Activated CD4-positive, alpha-beta T cell treated with anti-CD3 and anti-CD28 coated beads for 36 hours (primary cell): Measurements from ENCODE around the gene PPP6R3. TPM values are rescaled to one million over a fixed set of nuclear protein-coding genes. Genes with fewer than 3 reads are reported as not detected.
"Not testable (repeated sequence)": the region's sequence is repeated elsewhere in the genome, so short reads cannot be mapped to it uniquely, and the experiment has no call there.

Experiments
- ATAC-seq: fragments of 200-7000 bp; cut with Tn5 transposase; one replicate; pipeline ENCODE4 v1.10.0; 2021; ENCODE audit warnings: mild to moderate bottlenecking, moderate library complexity
- CTCF ChIA-PET: fragments of 350-600 bp; sonication (Branson Sonifier 250); formaldehyde crosslinking; loops from one replicate; lab custom pipeline; 2021; ENCODE audit warnings: antibody characterized with exemption; lab: Charles Lee
- POLR2A ChIA-PET: fragments of 350-600 bp; sonication (Branson Sonifier 250); formaldehyde crosslinking; loops from one replicate; lab custom pipeline; 2021; ENCODE audit warnings: antibody characterized with exemption, inconsistent platforms; lab: Charles Lee
- DNase-seq: peaks from one replicate; pipeline ENCODE4 v3.0.0-alpha.2; 2020
- H3K27ac Mint-ChIP-seq: one replicate; pipeline ENCODE4 v1.8.0; 2021; ENCODE audit warnings: mixed read lengths
- H3K27me3 Mint-ChIP-seq: one replicate; pipeline ENCODE4 v1.8.0; 2021; ENCODE audit warnings: mixed read lengths
- H3K36me3 Mint-ChIP-seq: one replicate; pipeline ENCODE4 v1.8.0; 2021; ENCODE audit warnings: low read depth, mixed read lengths
- H3K4me1 Mint-ChIP-seq: one replicate; pipeline ENCODE4 v1.8.0; 2021; ENCODE audit warnings: mixed read lengths
- H3K4me3 Mint-ChIP-seq: one replicate; pipeline ENCODE4 v1.8.0; 2021; ENCODE audit warnings: mild to moderate bottlenecking, moderate library complexity, mixed read lengths
- H3K9me3 Mint-ChIP-seq: one replicate; pipeline ENCODE4 v1.8.0; 2021; ENCODE audit warnings: low read depth, mixed read lengths
- intact Hi-C, 2 experiments: fragments of 100-400 bp; cut with DNase I in 1 of 2; cut with micrococcal nuclease in 1 of 2; formaldehyde crosslinking; loops; one replicate each; pipeline versions ENCODE4 v1.14.2 to v1.15.1; 2022 to 2024; cut with DNase I, micrococcal nuclease
- total RNA-seq, 2 experiments: library from RNA; stranded (reverse); gene quantifications; one replicate each; pipeline ENCODE4 v1.2.3, GENCODE V29; 2021

PPP6R3 gene
- total RNA-seq, 2 experiments from 2014 or later: 110 to 126 TPM

DNA sequence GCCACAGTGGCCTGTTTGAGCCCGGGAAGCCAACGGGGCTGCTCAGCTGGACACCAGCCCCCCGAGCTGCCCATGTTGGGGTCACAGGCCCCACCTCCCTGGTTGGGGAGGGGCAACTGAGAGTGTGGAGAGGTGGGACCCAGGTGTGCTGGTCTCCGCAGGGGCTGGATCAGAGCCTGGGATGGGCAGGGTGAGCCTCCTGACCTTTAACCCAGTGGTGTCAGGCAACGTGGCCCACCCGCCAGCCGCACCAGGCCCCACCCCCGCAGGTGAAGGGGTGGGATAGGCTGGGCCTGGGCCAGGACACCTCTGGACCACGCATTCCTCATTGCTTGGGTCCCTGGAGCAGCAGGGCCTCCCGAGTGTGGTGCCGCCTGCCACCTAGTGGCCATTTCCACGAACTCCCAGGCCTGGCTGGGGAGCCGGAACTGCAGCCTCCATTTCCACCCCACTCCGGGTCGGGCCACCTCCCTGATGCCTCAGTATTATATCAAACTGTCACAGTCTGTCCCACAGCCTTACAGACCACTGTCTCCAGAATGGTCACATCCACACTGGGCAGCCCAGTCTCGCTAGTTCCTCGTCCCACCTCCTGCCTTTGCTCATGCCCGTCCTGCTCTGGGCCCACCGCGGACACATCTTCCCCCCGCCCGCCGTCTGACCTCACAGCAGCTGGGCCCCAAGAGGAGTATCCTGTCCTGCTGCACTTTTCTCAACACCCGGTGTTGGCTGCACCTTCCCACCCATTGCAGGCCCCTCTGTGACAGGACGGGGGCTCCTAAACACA, 13.3 kb upstream of the PPP6R3 start:
- ChIA-PET POLR2A (no interaction called here), CTCF (interaction anchor here (0.8 to 0.9 kb wide), 2 partner anchors 8 to 10 kb away, joined by 3 to 4 read pairs; no protein-coding TSS in a partner anchor)
- H3K27ac Mint-ChIP-seq: no peak overlapping the region

DNA sequence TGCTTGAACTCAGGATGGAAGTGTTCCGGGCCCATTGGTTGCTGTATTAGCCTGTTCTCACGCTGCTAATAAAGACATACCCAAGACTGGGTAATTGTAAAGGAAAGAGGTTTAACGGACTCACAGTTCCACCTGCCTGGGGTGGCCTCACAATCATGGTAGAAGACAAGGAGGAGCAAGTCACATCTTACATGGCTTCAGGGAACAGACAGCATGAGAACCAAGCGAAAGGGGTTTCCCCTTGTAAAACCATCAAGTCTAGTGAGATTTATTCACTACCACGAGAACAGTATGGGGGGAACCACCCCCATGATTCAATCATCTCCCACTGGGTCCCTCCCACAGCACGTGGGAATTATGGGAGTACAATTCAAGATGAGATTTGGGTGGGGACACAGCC, 12.6 kb upstream of the PPP6R3 start:
- H3K4me1 Mint-ChIP-seq, POLR2A ChIA-PET, H3K27ac Mint-ChIP-seq, ATAC-seq, CTCF ChIA-PET, H3K27me3 Mint-ChIP-seq, DNase-seq, H3K9me3 Mint-ChIP-seq, H3K4me3 Mint-ChIP-seq: not testable (repeated sequence)
- intact Hi-C loops: loop anchor here (1.0 to 5.0 kb wide), 3 partner anchors 46 to 191 kb away; partner anchors contain the start of gene C11orf24 (in 1 of the 2)
- peaks cover 10% of the 10 kb centered on the region for H3K36me3 Mint-ChIP-seq

More for the DNA sequence above, 13.3 kb upstream of the PPP6R3 start:
- Mint-ChIP-seq H3K9me3 (no peaks in the 10 kb centered on the region), H3K4me3 (no peak overlapping the region), H3K27me3 (no peaks in the 10 kb centered on the region), H3K36me3 (peaks cover 10% of the 10 kb centered on the region), H3K4me1 (peaks cover 8% of the 10 kb centered on the region)
- intact Hi-C loops: loop anchor here (1.0 to 5.0 kb wide), 3 partner anchors 45 to 190 kb away; partner anchors contain the start of gene C11orf24 (in 1 of the 2)
- DNase-seq (peak; percentile 88), ATAC-seq (peak; percentile 99)

DNA sequence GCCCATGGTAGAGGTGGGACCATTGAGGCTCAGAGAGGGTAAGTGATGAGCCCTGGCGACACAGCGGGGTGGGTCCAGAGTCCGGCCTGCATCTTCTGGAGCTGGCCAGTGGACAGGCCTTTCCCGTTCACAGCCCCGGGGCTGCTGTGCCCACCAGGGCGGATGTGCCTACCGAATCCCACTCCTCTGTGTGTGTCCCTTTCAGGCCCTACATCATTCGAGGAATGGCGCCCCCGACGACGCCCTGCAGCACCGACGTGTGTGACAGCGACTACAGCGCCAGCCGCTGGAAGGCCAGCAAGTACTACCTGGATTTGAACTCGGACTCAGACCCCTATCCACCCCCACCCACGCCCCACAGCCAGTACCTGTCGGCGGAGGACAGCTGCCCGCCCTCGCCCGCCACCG, 11.9 kb upstream of the PPP6R3 start:
- POLR2A ChIA-PET: no interaction called here

DNA sequence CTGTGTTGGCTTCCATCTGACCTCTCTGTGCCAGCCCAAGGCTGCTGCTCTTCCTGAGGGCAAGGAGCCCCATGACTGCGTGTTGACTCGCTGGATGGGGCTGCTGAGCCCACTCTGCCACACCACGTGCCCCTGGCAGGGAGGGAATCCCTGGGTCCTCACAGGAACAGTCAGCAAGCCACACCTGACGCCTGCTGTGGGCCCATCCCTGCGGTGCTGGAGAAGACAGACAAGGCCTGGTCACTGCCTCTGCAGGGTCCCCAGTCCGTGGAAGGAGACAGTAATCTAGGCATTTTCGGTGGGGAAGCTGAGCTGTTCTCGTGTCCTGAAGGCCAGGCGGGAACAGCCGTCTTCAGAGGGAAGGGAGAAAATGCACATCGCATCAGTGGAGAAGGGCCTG, 10.6 kb upstream of the PPP6R3 start:
- Mint-ChIP-seq H3K27me3 (no peaks in the 10 kb centered on the region), H3K4me3 (no peak overlapping the region), H3K36me3 (peaks cover 10% of the 10 kb centered on the region), H3K4me1 (peaks cover 8% of the 10 kb centered on the region), H3K9me3 (no peaks in the 10 kb centered on the region), H3K27ac (no peak overlapping the region)
- intact Hi-C loops: loop anchor here in 1 of 2 experiments (5.0 kb wide), 1 partner anchor 178 kb away; the partner anchor contains the start of gene C11orf24
- CTCF ChIA-PET: no interaction called here
- no peak for DNase-seq
- ATAC-seq: no peak
- POLR2A ChIA-PET: no interaction called here

More for the DNA sequence above, 11.9 kb upstream of the PPP6R3 start:
- peaks cover 10% of the 10 kb centered on the region for H3K36me3 Mint-ChIP-seq
- CTCF ChIA-PET: no interaction called here
- no peaks in the 10 kb centered on the region for H3K27me3 Mint-ChIP-seq
- H3K4me1 Mint-ChIP-seq: peaks cover 8% of the 10 kb centered on the region
- DNase-seq: no peak
- no peak overlapping the region for H3K27ac Mint-ChIP-seq
- no peak overlapping the region for H3K4me3 Mint-ChIP-seq
- no peaks in the 10 kb centered on the region for H3K9me3 Mint-ChIP-seq
- no peak for ATAC-seq
- intact Hi-C loops: loop anchor here in 1 of 2 experiments (5.0 kb wide), 1 partner anchor 176 kb away; the partner anchor contains the start of gene C11orf24

DNA sequence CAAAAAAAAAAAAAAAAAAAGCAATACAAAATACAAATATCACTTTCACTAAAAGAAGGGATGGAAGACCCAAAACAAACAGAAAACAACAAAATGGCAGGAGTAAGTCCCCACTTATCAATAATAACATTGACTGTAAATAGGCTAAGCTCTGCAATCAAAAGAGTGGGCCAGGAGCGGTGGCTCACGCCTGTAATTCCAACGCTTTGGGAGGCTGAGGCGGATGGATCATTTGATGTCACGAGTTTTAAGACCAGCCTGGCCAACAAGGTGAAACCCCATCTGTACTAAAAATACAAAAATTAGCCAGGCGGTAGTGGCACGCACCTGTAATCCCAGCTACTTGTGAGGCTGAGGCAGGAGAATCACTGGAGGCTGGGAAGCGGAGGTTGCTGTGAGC, 9.8 kb upstream of the PPP6R3 start:
- intact Hi-C loops: no loop called here

DNA sequence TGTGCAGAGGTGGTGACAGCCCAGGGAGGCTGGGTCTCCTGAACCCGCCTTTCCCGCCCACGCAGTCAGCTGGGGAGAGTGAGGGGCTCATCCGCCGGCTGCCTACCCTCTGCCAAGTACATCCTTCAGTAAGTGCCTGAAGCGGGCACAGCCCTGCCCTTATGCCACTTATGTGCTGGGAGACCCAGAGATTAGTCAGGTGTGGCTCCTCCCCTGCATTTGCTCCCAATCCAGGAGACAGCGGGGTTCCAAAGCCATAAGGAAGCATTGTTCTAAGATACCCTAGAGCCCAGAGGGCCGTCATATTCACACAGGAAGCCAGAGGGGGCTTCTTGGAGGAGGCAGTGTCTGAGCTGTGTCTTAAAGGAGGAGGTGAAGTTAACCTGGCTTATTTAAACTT, 5.8 kb upstream of the PPP6R3 start:
- CTCF ChIA-PET: interaction anchor here (0.7 kb wide), 1 partner anchor 45 kb away, joined by 5 read pairs; no protein-coding TSS in a partner anchor
- POLR2A ChIA-PET: no interaction called here
- DNase-seq (no peak), ATAC-seq (no peak)
- peaks cover 2% of the 10 kb centered on the region for H3K4me1 Mint-ChIP-seq
- H3K27me3 Mint-ChIP-seq: no peaks in the 10 kb centered on the region
- H3K4me3 Mint-ChIP-seq: no peak overlapping the region
- H3K27ac Mint-ChIP-seq: no peak overlapping the region
- no peaks in the 10 kb centered on the region for H3K36me3 Mint-ChIP-seq
- intact Hi-C loops: no loop called here
- H3K9me3 Mint-ChIP-seq: no peaks in the 10 kb centered on the region

More for the DNA sequence above, 9.8 kb upstream of the PPP6R3 start:
- CTCF ChIA-PET: no interaction called here
- Mint-ChIP-seq H3K9me3 (no peaks in the 10 kb centered on the region), H3K27me3 (no peaks in the 10 kb centered on the region), H3K4me1 (peaks cover 8% of the 10 kb centered on the region), H3K27ac (no peak overlapping the region), H3K4me3 (no peak overlapping the region), H3K36me3 (peaks cover 10% of the 10 kb centered on the region)
- ATAC-seq: no peak
- DNase-seq: no peak
- POLR2A ChIA-PET: no interaction called here

DNA sequence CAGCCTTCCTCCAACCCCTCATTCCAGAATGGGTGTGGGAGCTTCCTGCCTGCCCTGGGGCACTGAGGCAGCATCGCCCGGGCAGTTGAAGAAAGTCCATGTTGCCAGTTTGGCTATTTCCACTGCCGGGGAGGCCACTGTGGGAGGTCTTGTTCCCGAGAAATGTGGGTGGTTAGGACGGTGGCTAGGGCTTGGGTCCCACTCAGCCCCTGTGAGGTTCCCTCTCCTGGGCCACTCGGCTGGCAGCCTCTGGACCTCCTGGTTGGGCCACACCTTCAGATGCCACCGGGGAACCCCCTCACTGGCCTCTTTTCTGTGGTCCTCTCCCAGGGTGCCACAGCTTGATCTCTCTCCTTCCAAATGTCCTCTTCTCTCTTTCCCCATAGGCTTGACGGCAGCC, 5.1 kb upstream of the PPP6R3 start:
- no peaks in the 10 kb centered on the region for H3K27me3 Mint-ChIP-seq
- H3K4me1 Mint-ChIP-seq: peaks cover 4% of the 10 kb centered on the region
- H3K9me3 Mint-ChIP-seq: no peaks in the 10 kb centered on the region
- no peak overlapping the region for H3K27ac Mint-ChIP-seq
- H3K36me3 Mint-ChIP-seq: no peaks in the 10 kb centered on the region
- CTCF ChIA-PET: interaction anchor here (0.6 to 0.7 kb wide), 2 partner anchors 10 to 248 kb away, joined by 3 read pairs; no protein-coding TSS in a partner anchor
- H3K4me3 Mint-ChIP-seq: no peak overlapping the region
- no peak for DNase-seq
- intact Hi-C loops: no loop called here
- POLR2A ChIA-PET: no interaction called here
- ATAC-seq: no peak

DNA sequence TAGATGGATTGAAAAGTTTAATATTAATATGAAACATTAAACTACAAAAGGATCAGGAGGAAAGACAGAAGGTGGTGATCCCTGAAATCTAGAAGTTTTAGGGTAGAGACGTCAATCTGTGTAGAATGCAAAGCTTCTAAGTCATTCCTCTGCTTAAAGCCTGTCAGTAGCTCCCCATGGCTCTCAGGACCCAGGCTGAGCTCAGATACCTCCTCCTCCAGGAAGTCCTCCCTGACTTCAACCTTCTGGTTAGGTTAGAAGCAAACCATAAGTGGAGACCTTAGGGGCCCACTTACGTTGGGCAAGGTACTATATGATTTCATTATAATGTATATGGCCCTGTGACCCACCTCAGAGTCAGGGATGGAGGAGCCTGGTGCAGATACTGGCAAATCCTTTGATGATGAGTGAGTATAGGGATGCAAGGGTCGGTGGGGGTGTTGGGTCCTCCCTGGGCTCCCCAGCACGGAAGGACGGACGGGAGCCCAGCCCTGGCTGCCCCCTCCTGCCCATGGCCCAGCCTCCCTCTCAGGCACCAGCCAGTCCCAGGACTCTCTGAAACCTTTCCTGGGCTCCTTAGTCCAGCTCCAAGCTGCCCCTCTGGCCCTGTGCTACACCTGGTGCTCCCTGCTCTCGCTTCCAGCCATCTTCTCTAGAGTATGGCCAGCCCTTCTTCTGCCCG, 3.2 kb upstream of the PPP6R3 start:
- no peaks in the 10 kb centered on the region for H3K9me3 Mint-ChIP-seq
- peaks cover 6% of the 10 kb centered on the region for H3K36me3 Mint-ChIP-seq
- CTCF ChIA-PET: interaction anchor here (0.6 to 1.0 kb wide), 2 partner anchors 11 to 1775 kb away, joined by 3 read pairs; no protein-coding TSS in a partner anchor

DNA sequence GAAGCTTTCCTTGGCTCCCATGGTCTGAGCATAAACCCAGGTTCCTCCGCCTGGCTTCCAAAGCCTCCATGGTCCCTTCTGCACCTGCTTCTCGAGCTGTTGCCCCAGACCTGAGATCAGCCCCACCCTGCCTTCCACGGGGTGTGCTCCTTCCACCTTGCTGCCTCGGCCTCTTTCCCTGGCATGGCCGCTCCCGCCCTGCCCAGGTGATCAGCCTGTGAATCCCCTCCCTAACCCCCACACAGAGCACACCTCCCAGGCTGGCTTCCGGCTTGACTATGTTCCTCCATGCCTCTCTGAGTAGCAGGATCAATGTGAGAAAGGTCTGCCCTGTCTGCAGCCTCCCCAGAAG, 2.7 kb upstream of the PPP6R3 start:
- intact Hi-C loops: no loop called here
- POLR2A ChIA-PET: no interaction called here

More for the DNA sequence above, 3.2 kb upstream of the PPP6R3 start:
- POLR2A ChIA-PET: no interaction called here
- no peak overlapping the region for H3K27ac Mint-ChIP-seq
- H3K27me3 Mint-ChIP-seq: no peaks in the 10 kb centered on the region
- H3K4me1 Mint-ChIP-seq: peaks cover 5% of the 10 kb centered on the region
- ATAC-seq (no peak), DNase-seq (no peak)
- intact Hi-C loops: no loop called here
- no peak overlapping the region for H3K4me3 Mint-ChIP-seq

DNA sequence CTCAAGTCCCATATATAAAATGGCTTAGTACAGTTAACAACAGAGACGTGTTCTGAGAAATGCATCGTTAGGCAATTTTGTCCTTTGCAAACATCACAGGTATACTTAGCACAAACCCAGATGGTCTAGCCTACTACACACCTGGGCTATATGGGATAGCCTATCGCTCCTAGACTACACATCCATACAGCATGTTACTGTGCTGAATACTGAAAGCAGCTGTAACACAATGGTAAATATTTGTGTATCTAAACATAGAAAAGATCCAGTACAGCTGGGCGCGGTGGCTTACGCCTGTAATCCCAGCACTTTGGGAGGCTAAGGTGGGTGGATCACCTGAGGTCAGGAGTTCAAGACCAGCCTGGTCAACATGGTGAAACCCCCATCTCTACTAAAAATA, 2.2 kb upstream of the PPP6R3 start:
- H3K9me3 Mint-ChIP-seq, DNase-seq, ATAC-seq, intact Hi-C loops, H3K27ac Mint-ChIP-seq, CTCF ChIA-PET, H3K27me3 Mint-ChIP-seq, H3K4me3 Mint-ChIP-seq: not testable (repeated sequence)
- POLR2A ChIA-PET: interaction anchor here (0.6 kb wide), 1 partner anchor 248 kb away, joined by 7 read pairs; no protein-coding TSS in a partner anchor
- H3K4me1 Mint-ChIP-seq: peaks cover 13% of the 10 kb centered on the region
- peaks cover 11% of the 10 kb centered on the region for H3K36me3 Mint-ChIP-seq

More for the DNA sequence above, 2.7 kb upstream of the PPP6R3 start:
- Mint-ChIP-seq H3K36me3 (peaks cover 11% of the 10 kb centered on the region), H3K4me1 (peaks cover 10% of the 10 kb centered on the region), H3K27ac (no peak overlapping the region), H3K4me3 (no peak overlapping the region), H3K27me3 (no peaks in the 10 kb centered on the region), H3K9me3 (no peaks in the 10 kb centered on the region)
- DNase-seq (no peak), ATAC-seq (no peak)
- CTCF ChIA-PET: interaction anchor here (1.0 kb wide), 1 partner anchor 11 kb away, joined by 3 read pairs; no protein-coding TSS in a partner anchor
